ENCODE measurements around the gene CPNE5.

CPNE5 gene

GRCh38 chr6:36758516-36759147, 80.6 kb downstream of the CPNE5 start:
- no peak for DNase-seq

- DNase-seq, result no peak
Observed at GRCh38 chr6:36757943-36758508, 81.2 kb downstream of the CPNE5 start.

- DNase-seq, result no peak
Observed at GRCh38 chr6:36757206-36757605, 82.0 kb downstream of the CPNE5 start.

GRCh38 chr6:36756786-36757185, 82.5 kb downstream of the CPNE5 start:
- DNase-seq, result no peak

- no peak for DNase-seq
Observed at GRCh38 chr6:36755435-36756348, 83.6 kb downstream of the CPNE5 start.

- DNase-seq, result no peak
Observed at GRCh38 chr6:36754582-36755434, 84.4 kb downstream of the CPNE5 start.

GRCh38 chr6:36753671-36754405, 85.4 kb downstream of the CPNE5 start:
- DNase-seq, result no peak

GRCh38 chr6:36752886-36753506, 86.2 kb downstream of the CPNE5 start:
- no peak for DNase-seq

GRCh38 chr6:36752187-36752885, 86.9 kb downstream of the CPNE5 start:
- no peak for DNase-seq

GRCh38 chr6:36751833-36752186, 87.4 kb downstream of the CPNE5 start:
- DNase-seq, result no peak

GRCh38 chr6:36751091-36751490, 88.2 kb downstream of the CPNE5 start:
- no peak for DNase-seq

- no peak for DNase-seq
Observed at GRCh38 chr6:36749829-36750489, 89.3 kb downstream of the CPNE5 start.

- DNase-seq, result no peak
Observed at GRCh38 chr6:36746251-36746650, 93.0 kb downstream of the CPNE5 start.

GRCh38 chr6:36745836-36746235, 93.4 kb downstream of the CPNE5 start:
- no peak for DNase-seq

GRCh38 chr6:36745283-36745682, 94.0 kb downstream of the CPNE5 start:
- no peak for DNase-seq

GRCh38 chr6:36744304-36744673, 95.0 kb downstream of the CPNE5 start:
- DNase-seq, result no peak

- DNase-seq, result no peak
Observed at GRCh38 chr6:36743538-36744303, 95.5 kb downstream of the CPNE5 start.

- no peak for DNase-seq
Observed at GRCh38 chr6:36743032-36743431, 96.2 kb downstream of the CPNE5 start.

GRCh38 chr6:36742146-36742545, 97.1 kb downstream of the CPNE5 start:
- DNase-seq, result no peak

GRCh38 chr6:36740818-36741179, 98.4 kb downstream of the CPNE5 start:
- no peak for DNase-seq
